T-helper 2 cell treated with Interferon-gamma antibody and Interleukin-4, amounts not matched to agents 100 ng/mL and 5 ng/mL, for 36 hours (primary cell): ENCODE measurements around the gene NOM1. TPM values are rescaled to one million over a fixed set of nuclear protein-coding genes. Genes with fewer than 3 reads are reported as not detected.

Experiments
- intact Hi-C: fragments of 100-400 bp; cut with micrococcal nuclease; formaldehyde crosslinking; loops from one replicate; pipeline ENCODE4 v1.15.1; 2023
- total RNA-seq: library from RNA; stranded (reverse); gene quantifications from 2 replicates; pipeline ENCODE4 v1.2.3, GENCODE V29; 2022

NOM1 gene
- total RNA-seq, 1 donor from 2014 or later: 34.5 TPM

DNA sequence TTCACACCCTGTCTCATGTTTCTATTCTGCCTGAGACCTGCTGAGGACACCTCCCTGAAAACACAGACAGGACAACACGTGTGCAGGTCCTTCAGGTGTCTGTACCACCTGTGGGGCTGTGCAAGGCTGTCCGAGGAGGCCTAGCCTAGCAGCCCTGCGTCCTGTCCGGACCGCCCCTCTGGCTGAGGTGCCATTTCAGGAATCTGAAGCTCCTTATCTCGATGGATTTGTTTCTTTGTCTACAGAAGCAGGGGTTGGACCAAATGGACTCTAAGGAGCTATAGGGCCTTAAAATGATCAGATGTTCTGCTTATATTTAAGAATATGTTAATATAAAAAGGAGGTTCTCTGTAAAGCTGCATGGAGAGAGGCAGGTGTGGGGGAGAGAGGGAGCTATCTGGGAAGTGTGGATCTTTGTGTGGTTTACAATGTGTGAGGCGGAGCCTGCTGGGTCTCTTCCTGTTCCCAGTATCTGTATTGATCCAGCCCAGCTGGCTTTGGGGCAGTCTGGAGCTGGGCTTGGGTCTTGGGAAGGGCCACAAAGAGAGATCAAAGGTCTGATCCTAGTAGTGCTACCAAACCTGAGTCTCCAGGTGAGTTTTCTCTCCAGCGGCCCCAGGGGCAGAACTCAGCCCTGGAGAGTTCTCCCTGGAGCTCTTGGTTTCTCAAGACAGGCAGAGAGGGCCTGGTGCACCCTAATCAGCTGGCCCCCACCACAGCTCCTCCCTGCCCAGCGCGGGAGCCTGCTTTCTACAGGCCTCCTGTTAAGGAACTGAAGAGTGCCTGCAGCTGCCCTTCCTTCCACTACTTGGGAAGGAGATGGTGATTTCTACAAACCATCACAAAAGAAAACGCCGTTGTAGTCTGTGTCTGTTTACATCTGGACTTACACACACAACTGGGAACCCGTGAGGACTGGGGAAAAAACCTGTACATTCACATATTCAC is 64.4 kb downstream of the NOM1 start:
- intact Hi-C loops: no loop called here

DNA sequence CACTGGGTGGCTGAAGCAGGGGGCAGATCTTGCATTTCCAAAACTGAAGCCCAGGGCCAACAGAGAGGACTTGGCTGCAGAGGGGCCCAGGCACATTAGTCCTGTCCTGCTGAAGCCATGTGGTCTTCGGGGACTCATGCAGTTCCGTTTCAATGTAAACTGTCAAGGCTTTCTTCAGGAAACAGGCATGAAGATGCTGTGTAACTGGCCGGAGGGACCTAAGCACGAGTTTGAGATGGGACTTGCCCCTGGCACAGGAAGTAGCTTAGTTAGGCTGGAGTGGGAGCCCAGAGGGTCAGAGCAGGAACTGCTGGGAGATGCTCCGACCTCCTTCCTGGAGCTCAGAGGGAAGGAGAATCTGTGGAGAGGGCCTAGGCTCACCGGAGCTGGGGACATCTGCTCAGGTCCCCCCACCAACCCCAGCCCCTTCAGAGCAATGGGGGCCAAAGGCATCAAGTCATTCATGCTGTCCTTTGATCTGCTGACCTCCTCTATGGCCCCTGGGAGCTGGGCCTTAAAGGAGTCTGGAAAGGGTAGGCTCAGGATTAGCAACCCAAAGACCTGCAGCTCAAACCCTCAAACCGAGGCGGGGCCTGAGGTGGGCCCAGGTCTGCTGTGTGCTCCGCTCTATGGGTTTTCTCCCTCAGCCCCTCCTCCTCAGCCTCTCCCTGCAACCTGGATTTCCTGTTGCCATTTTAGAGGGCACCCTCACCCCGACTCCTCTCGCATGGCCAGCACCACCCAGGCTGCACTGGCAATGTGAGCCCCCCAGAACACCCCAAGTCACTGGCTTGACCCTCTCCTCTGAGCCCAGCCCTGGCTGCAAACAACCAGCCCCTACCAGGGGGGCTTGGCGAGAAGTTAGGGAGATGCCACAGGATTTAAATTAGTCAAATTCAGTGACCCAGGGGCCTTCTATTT is 65.4 kb downstream of the NOM1 start:
- intact Hi-C loops: loop anchor here (5.0 kb wide), 2 partner anchors 1548 to 1643 kb away; no protein-coding TSS in a partner anchor

DNA sequence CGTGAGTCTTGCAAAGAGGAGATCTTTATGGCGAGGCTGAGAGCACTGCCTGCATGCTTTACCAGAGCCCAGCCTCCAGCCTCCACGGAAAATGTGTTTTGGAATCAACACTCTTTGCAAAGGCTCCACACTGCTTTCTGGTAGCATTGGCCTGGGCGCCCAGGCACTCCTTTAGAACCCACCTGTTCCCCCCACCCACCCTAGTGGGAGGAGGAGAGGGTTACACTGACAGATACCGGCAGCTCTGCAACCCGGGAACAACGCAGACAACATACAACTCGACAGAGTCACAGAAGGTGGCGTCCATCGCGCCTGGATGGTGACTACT is 66.5 kb downstream of the NOM1 start:
- intact Hi-C loops: loop anchor here (5.0 kb wide), 2 partner anchors 1549 to 1644 kb away; no protein-coding TSS in a partner anchor

DNA sequence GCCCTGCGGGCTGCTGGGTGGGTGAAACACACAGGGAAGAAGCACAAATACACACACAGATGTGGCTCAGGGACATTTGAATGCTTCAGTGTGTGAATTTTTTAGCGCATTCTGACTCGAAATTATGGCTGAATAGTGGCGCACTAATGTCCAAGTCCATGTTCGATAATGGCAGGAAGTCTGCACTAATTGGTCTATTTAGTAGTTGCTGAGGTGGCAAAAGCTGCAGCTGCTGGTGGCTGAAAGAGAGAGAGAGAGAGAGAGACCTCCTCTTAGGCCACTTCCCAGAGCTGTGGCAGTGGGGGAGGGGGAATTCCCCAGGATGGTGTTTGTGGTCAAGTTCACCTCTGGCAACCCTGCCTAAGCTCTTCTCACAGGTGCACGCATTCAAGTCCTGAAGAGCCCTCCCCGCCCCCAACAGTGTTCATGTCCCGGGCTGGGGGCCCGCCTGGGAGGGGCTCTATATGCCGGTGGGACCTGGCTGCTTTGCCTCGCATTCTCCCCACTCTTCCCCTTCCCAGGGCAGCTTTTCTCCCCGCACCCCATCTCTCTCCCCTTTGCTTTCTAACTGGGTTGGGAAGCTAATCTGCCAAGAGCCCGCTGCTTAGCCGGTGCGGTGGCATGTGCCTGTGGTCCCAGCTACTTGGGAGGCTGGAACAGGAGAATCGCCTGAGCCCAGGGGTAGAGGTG is 67.0 kb downstream of the NOM1 start:
- intact Hi-C loops: loop anchor here (5.0 kb wide), 2 partner anchors 1549 to 1644 kb away; no protein-coding TSS in a partner anchor

DNA sequence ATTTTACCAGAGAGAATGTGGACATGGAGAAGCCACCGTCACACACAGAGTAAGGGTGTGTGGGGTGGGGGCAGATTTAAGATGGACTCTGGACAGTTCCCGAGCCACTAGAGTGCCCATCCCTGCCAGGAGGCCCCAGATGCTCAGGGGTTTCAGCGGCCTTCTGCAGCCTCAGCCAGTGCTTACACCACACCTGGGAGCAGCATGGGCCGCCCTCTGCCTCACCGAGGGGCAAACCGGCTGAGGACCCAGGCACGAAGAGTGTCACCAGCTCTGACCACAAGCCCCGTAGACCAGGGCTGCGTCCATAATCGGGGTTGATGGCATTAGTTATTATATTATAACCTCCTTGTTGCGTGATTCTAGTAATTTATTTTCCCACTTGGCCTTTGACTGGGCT is 67.6 kb downstream of the NOM1 start:
- intact Hi-C loops: loop anchor here (5.0 kb wide), 2 partner anchors 1550 to 1645 kb away; no protein-coding TSS in a partner anchor

DNA sequence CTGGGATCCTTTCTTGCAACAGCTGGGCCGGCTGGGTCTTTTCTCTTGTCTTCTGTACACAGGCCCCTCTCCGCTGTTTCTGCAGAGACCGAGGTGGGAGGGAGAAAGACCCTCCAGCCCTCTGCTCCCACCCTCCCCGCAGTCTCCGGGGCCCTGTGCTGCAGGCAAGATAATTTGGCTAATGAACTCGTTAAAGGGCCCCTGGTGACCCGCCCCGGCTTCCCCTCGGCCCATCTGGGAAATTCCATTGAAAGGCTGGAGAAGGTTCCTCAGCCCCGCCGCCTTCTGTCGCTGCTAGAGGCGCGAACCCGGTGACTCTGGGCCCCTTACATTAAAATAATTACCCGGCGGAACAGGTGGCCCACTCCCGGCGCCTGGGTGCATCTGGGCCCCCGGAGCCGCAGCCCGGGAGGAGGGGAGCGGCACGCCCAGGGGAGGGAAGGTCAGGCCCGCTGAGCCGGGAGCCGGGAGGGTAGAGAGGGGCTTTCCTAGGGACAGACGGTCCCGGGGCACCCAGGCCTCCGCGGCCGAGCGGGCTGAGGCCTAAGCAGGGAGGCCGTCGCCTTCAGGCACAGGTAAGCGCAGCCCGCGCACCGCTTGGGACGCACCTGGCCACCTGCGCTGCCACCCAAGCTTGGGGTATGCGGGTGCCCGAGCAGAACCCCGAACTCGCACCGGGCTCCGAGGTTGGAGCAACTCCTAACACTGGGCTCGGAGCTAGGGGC is 68.3 kb downstream of the NOM1 start:
- intact Hi-C loops: loop anchor here (2.0 to 5.0 kb wide), 3 partner anchors 13 to 1645 kb away; no protein-coding TSS in a partner anchor

DNA sequence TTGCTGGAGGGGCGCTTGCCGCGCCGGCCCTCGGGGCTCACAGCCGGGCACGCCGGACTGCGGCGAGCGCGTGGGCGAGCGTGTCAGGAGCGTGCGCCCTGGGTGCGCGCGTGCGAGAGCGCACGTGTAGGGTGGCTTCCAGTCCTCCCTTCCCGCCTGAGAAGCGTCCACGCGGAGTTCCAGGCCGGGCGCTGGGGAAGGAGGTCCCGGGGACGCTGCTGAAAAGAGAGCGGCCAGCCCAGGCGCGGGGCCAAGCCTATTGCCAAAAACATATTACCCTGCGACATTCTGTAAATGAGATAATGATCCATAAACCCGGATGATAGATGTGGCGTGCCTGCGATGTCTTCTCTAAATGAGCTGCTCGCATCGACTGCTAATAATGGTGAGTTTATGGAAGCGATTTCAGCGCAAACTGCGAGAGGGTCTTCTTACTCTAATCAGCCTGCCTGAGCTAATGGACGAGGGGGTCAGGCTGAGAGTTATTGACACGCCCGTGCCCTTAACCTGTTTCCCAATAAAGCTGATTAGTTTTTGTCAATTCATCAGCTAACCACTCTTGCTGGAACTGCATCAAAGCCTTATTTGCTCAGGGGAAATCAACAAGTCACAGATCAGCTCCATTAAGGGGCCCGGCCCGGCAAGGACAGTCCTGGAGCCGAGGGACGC is 69.0 kb downstream of the NOM1 start:
- intact Hi-C loops: loop anchor here (2.0 to 5.0 kb wide), 3 partner anchors 14 to 1646 kb away; no protein-coding TSS in a partner anchor

DNA sequence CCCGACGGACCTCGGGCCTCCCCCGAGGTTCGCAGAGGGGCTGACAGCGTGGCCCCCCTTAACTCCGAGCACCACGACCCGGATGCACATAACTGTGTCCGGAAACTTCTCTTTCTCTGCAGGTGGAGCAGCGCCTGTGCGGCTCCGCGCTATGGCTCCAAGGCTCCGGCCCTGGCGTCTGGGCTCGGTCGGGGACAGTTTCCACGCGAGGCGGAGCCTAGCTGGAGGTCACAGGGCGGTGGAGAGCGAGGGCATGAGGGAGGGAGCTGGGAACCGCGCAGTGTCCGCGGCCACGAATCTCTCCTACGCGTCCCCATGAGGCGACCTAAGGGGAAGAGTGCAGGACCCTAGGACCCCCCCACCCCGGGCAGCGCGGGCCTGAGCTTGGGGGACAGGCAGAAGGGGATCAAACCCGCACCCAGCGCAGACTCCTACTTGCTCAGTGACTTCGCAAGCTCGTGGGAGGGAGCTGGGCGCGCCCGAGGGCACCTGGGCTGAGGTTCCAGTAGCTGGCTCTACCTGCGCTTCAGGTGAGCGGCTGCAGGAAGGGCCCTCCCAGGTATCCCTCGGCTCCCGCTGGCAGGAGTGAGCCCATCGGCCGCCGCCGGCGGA is 69.6 kb downstream of the NOM1 start:
- intact Hi-C loops: loop anchor here (1.0 to 5.0 kb wide), 4 partner anchors 8 to 1647 kb away; no protein-coding TSS in a partner anchor

DNA sequence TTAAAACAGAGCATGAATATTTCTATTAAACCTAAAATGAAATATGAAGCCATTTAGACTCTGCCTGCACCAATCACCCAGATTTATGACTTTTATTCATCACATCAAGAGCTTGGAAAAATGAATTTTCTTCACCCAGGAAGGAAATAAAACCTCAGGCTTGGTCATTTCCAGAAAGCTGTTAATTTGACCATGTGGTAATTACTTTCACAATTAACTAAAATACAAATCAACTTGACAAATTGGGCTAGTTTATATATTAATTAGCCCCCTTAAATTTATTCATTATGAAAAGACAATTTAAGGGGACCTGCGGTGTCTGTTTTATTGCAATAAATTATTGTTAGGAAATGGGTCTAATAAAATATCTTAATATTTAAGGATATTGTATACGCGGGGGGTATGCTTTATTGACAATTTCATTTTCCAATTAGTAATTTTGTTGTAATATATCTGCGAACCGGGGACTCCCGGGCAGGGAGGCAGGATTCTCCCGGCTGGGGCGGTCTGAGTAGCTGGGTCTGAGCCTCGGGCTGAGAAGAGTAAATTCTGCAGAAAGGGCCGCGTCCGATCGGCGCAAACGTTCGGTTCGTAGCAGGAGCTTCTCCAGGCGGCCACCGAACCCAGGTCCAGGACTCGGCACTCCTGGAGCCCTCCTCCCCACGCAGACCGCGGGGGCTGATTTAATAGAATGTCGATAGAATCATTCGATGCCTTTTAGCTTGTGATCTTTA is 70.4 kb downstream of the NOM1 start:
- intact Hi-C loops: loop anchor here (1.0 to 5.0 kb wide), 5 partner anchors 9 to 1648 kb away; no protein-coding TSS in a partner anchor

DNA sequence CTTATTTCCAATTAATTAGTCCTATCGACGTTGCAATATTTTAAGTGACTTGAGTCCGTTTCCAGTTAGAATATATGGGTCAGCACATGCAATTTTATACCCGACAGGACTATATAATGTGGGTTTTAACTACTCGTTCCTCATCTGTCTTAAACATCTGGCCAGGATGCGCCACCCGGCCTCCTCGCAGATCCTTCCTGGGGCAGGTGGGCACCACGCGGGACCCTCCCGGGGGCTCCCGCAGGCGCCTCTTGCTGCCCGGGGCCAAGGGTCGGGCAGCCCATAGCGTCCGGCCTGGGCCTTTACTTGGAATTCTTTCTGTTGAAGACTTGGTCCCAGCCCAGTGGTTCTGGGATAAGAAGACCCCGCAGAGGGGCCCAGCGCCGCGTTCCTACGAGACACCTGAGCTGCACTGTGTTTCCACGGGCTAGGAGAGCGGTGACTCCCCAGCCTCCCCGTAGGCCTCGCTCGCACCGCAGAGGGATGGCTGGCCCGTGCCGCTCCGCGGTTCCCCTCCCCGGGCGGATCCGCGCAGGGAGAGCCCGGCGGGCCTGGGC is 71.1 kb downstream of the NOM1 start:
- intact Hi-C loops: loop anchor here (5.0 kb wide), 1 partner anchor 672 kb away; no protein-coding TSS in a partner anchor

DNA sequence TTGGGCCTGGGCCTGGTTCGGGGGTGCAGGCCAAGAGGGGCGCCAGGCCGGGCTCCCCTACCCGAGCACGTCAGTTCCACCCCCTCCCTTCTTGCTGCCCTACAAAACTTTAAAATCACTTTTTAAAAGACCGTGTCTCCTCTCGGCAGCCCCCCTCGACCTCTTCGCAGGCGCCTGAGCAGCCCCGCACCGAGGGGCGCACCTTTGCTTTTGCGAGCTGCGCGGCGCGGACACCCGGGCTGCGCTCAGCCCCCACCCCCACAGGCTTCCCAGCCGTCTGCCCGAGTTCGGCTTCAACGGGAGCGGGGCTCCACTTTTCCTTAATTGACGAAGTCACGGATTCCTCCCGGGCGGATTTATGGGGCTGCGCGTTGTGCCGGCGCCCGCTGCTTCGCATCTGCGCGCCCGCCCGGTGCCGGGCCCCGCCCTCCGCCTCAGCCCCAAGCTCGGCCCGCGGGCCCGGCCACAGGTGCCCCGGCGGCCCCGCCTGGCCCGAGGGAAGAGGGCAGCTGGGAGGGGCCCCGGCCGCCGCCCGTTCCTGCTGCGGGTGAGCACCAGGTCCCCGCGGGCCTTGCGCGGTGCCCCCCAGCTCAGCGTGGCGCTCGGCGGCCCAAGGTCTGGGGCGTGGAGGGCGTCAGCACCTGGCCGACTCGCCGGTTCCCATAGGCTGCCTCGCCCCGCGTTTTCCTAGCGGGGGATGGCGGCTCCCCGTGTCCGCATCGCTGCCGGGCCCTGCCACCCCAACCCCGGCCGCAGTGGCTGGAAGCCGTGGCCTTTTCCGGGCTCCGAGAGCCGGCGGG is 71.8 kb downstream of the NOM1 start:
- intact Hi-C loops: loop anchor here (5.0 kb wide), 1 partner anchor 671 kb away; no protein-coding TSS in a partner anchor

DNA sequence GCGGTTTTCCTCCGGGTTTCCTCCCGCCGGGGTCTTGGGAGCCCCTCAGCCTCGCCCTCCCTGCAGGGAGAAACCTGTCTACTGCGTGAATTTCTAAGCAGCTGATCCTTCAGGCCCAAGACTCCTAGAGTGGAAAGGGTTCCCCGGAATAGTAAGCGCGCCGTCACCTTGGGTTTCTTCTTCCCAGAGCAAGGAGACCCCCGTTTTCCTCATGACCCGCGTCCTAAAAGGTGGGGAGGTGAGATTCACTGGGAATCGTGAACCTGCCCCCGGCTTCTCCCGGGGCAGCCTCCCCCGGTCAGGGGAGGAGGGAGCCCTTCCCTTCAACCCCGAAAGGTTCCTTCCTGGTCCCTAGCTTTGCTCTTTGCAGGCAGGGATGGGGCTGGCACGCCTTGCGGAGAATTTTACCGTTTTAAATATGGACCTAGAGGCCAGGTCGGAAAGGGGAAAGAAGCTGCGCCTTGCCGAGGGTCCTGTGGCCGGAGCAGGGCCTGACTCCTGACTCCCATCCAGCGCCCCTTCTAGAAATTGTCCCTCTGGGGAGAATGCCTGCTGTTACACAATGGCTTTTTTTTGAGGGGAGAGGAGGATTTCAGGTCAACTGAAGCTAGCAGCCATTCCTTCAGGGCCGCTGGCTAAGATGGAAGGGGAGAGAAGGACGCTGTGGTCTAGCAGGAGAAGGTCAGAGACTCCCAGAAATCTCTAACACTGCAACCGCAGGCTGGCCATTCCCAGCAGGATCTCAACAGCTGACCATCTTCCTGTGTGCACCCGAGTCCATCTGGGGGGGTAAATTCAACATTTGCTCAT is 72.6 kb downstream of the NOM1 start:
- intact Hi-C loops: loop anchor here (5.0 kb wide), 1 partner anchor 670 kb away; no protein-coding TSS in a partner anchor
